Panc1 (cell line): ENCODE results near the gene CCDC169. TPM values are rescaled to one million over a fixed set of nuclear protein-coding genes. Genes with fewer than 3 reads are reported as not detected.
"Not testable (repeated sequence)": the region's sequence is repeated elsewhere in the genome, so short reads cannot be mapped to it uniquely, and the experiment has no call there.

ENCODE experiments used
- ATAC-seq: fragments of 200-7000 bp; cut with Tn5 transposase; 2 replicates; pipeline ENCODE4 v1.9.1; 2020; ENCODE audit warnings: mild to moderate bottlenecking, moderate library complexity
- BruUV-seq: library from RNA; stranded (reverse); fragments of 400-500 nt; replicated peaks from 2 replicates; lab custom pipeline; 2021; lab: Mats Ljungman, UMichigan
- CTCF ChIA-PET: fragments of 300-600 bp; sonication (Branson Sonifier 250); formaldehyde crosslinking; loops from one replicate; lab custom pipeline; 2022; ENCODE audit warnings: antibody characterized with exemption; lab: Charles Lee
- POLR2A ChIA-PET: fragments of 300-600 bp; sonication (Branson Sonifier 250); formaldehyde crosslinking; loops from one replicate; lab custom pipeline; 2022; ENCODE audit warnings: antibody characterized with exemption; lab: Charles Lee
- DNase-seq: peaks from one replicate; pipeline ENCODE4 v3.0.0-alpha.2; 2010; ENCODE audit warnings: low read depth, low spot score
- H3K27ac ChIP-seq: 2 replicates; pipeline ENCODE4 v1.5.1; 2011; ENCODE audit warnings: mild to moderate bottlenecking, low read length, inconsistent platforms
- H3K27me3 ChIP-seq: fragments of 200-500 bp; sonication (Bioruptor generic); 2 replicates; pipeline ENCODE4 v1.6.0; 2014; ENCODE audit warnings: low read length, inconsistent platforms; ENCODE audit not compliant: control insufficient read depth, insufficient read depth
- H3K36me3 ChIP-seq: fragments of 200-500 bp; sonication (Bioruptor generic); 2 replicates; pipeline ENCODE4 v1.5.1; 2014; ENCODE audit warnings: inconsistent platforms, mild to moderate bottlenecking, low read length, moderate library complexity; ENCODE audit not compliant: control insufficient read depth, insufficient read depth
- H3K4me1 ChIP-seq: 2 replicates; pipeline ENCODE4 v1.5.1; 2011; ENCODE audit warnings: inconsistent platforms, mild to moderate bottlenecking, low read length, moderate library complexity; ENCODE audit not compliant: control insufficient read depth, insufficient read depth
- H3K4me3 ChIP-seq, 2 experiments: 2 replicates each; pipeline ENCODE4 v1.5.1; 2011 to 2012; ENCODE audit warnings: low read depth in 2 of 2, low read length in 2 of 2, mild to moderate bottlenecking in 2 of 2, inconsistent platforms in 1 of 2, moderate library complexity in 1 of 2
- H3K9me3 ChIP-seq: fragments of 200-500 bp; sonication (Bioruptor generic); 2 replicates; pipeline ENCODE4 v1.5.1; 2014; ENCODE audit warnings: low read depth, mild to moderate bottlenecking, inconsistent platforms, low read length, moderate library complexity; ENCODE audit not compliant: control insufficient read depth, insufficient read depth
- CTCF ChIP-seq: fragments of 450-650 bp; IDR thresholded peaks from 2 replicates; pipeline ENCODE4 v1.5.1; 2017; ENCODE audit warnings: mild to moderate bottlenecking
- POLR2AphosphoS5 ChIP-seq: IDR thresholded peaks from 2 replicates; pipeline ENCODE4 v1.6.1; 2012; ENCODE audit warnings: mild to moderate bottlenecking, low read depth, low read length, moderate library complexity
- REST ChIP-seq, 2 experiments: IDR thresholded peaks; 2 replicates each; pipeline ENCODE4 v1.6.1; 2011 to 2012; ENCODE audit warnings: low read depth in 2 of 2, control low read depth in 1 of 2, low read length in 1 of 2, mild to moderate bottlenecking in 1 of 2, moderate library complexity in 1 of 2; ENCODE audit not compliant: insufficient read depth in 1 of 2
- SIN3A ChIP-seq: IDR thresholded peaks from 2 replicates; pipeline ENCODE4 v1.6.1; 2012; ENCODE audit warnings: low read depth, mild to moderate bottlenecking, low read length, moderate library complexity, borderline replicate concordance; ENCODE audit not compliant: insufficient read depth
- in situ Hi-C: cut with HindIII; loops from 2 replicates; pipeline ENCODE4 v1.10.0; 2016; ENCODE audit warnings: low sequenced_read_pairs, low pct_unique_long_range_greater_than_20kb
- intact Hi-C: fragments of 100-400 bp; cut with micrococcal nuclease; formaldehyde crosslinking; loops from one replicate; pipeline ENCODE4 v1.10.0; 2022; ENCODE audit not compliant: unreplicated experiment
- total RNA-seq: library from RNA; stranded (reverse); gene quantifications from one replicate; pipeline ENCODE4 v1.2.1, GENCODE V29; 2021; ENCODE audit not compliant: unreplicated experiment

CCDC169 gene
- total RNA-seq, 1 experiment from 2014 or later = 2.3 TPM

GRCh38 chr13:36337938-36338641 is 40.5 kb upstream of the CCDC169 start:
- Histone ChIP-seq H3K27me3 (no peaks in the 10 kb centered on the region), H3K4me3 (no peak overlapping the region), H3K4me1 (no peaks in the 10 kb centered on the region), H3K36me3 (no peaks in the 10 kb centered on the region), H3K27ac (no peak overlapping the region), H3K9me3 (no peaks in the 10 kb centered on the region)
- TF ChIP-seq REST (IDR thresholded peaks at IDR 0.05; ENCODE audit: insufficient read depth in 1 of 2, low read depth in 2 of 2, low read length in 1 of 2) = no peak
- BruUV-seq = no TSS peak
- intact Hi-C loops = no loop called here
- DNase-seq (no peak), ATAC-seq (no peak)
- ChIA-PET CTCF (no interaction called here), POLR2A (no interaction called here)
- in situ Hi-C loops = no loop called here

GRCh38 chr13:36332986-36333385 is 35.4 kb upstream of the CCDC169 start:
- no peak for DNase-seq
- CTCF ChIA-PET = no interaction called here
- Histone ChIP-seq H3K4me3 (no peak overlapping the region), H3K27me3 (no peaks in the 10 kb centered on the region), H3K36me3 (no peaks in the 10 kb centered on the region; the same call in none of the 2 replicates), H3K27ac (no peak overlapping the region), H3K9me3 (no peaks in the 10 kb centered on the region), H3K4me1 (no peaks in the 10 kb centered on the region)
- BruUV-seq = no TSS peak
- TF ChIP-seq POLR2AphosphoS5 = no peak
- no peak for ATAC-seq
- in situ Hi-C loops (no loop called here), intact Hi-C loops (no loop called here)
- POLR2A ChIA-PET = no interaction called here

GRCh38 chr13:36332255-36332654 is 34.6 kb upstream of the CCDC169 start:
- intact Hi-C loops, in situ Hi-C loops, H3K4me1 ChIP-seq: not testable (repeated sequence)

GRCh38 chr13:36331280-36331679 is 33.7 kb upstream of the CCDC169 start:
- DNase-seq = no peak
- no peak overlapping the region for H3K4me3 ChIP-seq
- intact Hi-C loops (no loop called here), in situ Hi-C loops (no loop called here)
- ATAC-seq = no peak
- no TSS peak for BruUV-seq
- POLR2A ChIA-PET = no interaction called here
- no peaks in the 10 kb centered on the region for H3K4me1 ChIP-seq
- no peak for TF ChIP-seq CTCF
- no peak for TF ChIP-seq SIN3A
- H3K9me3 ChIP-seq = no peaks in the 10 kb centered on the region
- H3K27me3 ChIP-seq = no peaks in the 10 kb centered on the region
- CTCF ChIA-PET = no interaction called here
- H3K27ac ChIP-seq = no peak overlapping the region
- H3K36me3 ChIP-seq = no peaks in the 10 kb centered on the region; the same call in none of the 2 replicates

More at GRCh38 chr13:36332255-36332654, 34.6 kb upstream of the CCDC169 start:
- ATAC-seq, H3K27ac ChIP-seq, H3K27me3 ChIP-seq, DNase-seq, H3K36me3 ChIP-seq, CTCF ChIA-PET, POLR2A ChIA-PET, BruUV-seq, H3K9me3 ChIP-seq, H3K4me3 ChIP-seq: not testable (repeated sequence)
